ENCODE results near the gene GATD1. TPM values are rescaled to one million over a fixed set of nuclear protein-coding genes. Genes with fewer than 3 reads are reported as not detected.

GATD1 gene
- total and polyA plus RNA-seq, 2 experiments from 2014 or later = 39.3 to 51.0 TPM

GRCh38 chr11:794013-794765 is 16.9 kb upstream of the GATD1 start:
- Mint-ChIP-seq H3K4me1 (peaks cover 26% of the 10 kb centered on the region), H3K36me3 (ENCODE audit: low read depth) (peaks cover 6% of the 10 kb centered on the region; the same call in 1 of the 3 replicates), H3K27me3 (ENCODE audit: insufficient read depth, low read depth, poor library complexity) (peaks cover 12% of the 10 kb centered on the region), H3K27ac (no peak overlapping the region), H3K4me3 (no peak overlapping the region), H3K9me3 (no peaks in the 10 kb centered on the region)
- Histone ChIP-seq H4K20me1 (replicated peaks; ENCODE audit: insufficient read depth) (peaks cover 3% of the 10 kb centered on the region; the same call in 1 of the 2 replicates), H3F3A (replicated peaks; ENCODE audit: low read depth) (peaks cover 24% of the 10 kb centered on the region), H3K36me3 (ENCODE audit: insufficient read depth) (no peaks in the 10 kb centered on the region), H3K4me3 (no peak overlapping the region), H3K9me2 (ENCODE audit: insufficient read depth) (no peaks in the 10 kb centered on the region), H3K79me2 (replicated peaks; ENCODE audit: insufficient read depth) (no peaks in the 10 kb centered on the region; the same call in 1 of the 2 replicates), H3K27me3 (ENCODE audit: insufficient read depth) (no peaks in the 10 kb centered on the region), H3K27ac (ENCODE audit: low read depth) (peak overlapping the region; percentile 50; the same call in 1 of the 2 replicates), H3K4me2 (no peak overlapping the region), H3K4me1 (ENCODE audit: insufficient read depth) (peaks cover 22% of the 10 kb centered on the region; the same call in 1 of the 2 replicates), H2AFZ (no peak overlapping the region)
- no peak for DNase-seq (ENCODE audit: low spot score)
- no peak for ATAC-seq
- TF ChIP-seq ZNF462 (CRISPR knock-in tag; IDR thresholded peaks at IDR 0.05) (no peak), ZNF114 (CRISPR knock-in tag; IDR thresholded peaks at IDR 0.05) (no peak), STAT1 (IDR thresholded peaks at IDR 0.05; ENCODE audit: unreplicated experiment) (no peak), NANOG (IDR thresholded peaks at IDR 0.05; ENCODE audit: borderline replicate concordance) (no peak), ZNF331 (CRISPR knock-in tag; IDR thresholded peaks at IDR 0.05; ENCODE audit: low read depth) (no peak)

Measured in GM23338 (cell line).